Endothelial cell (in vitro differentiated cells): ENCODE data around the gene KCNMA1. TPM values are rescaled to one million over a fixed set of nuclear protein-coding genes. Genes with fewer than 3 reads are reported as not detected.

Experiments
- DNase-seq: peaks from one replicate; pipeline ENCODE4 v3.0.0; 2021; ENCODE audit warnings: low spot score
- H3K27ac Mint-ChIP-seq: one replicate; pipeline ENCODE4 v1.8.0; 2021; ENCODE audit warnings: mixed read lengths, inconsistent platforms; ENCODE audit not compliant: unreplicated experiment
- H3K27me3 Mint-ChIP-seq: one replicate; pipeline ENCODE4 v1.8.0; 2021; ENCODE audit warnings: mild to moderate bottlenecking, moderate library complexity, mixed read lengths, inconsistent platforms; ENCODE audit not compliant: unreplicated experiment
- H3K36me3 Mint-ChIP-seq: one replicate; pipeline ENCODE4 v1.8.0; 2021; ENCODE audit warnings: mild to moderate bottlenecking, low read depth, mixed read lengths, inconsistent platforms; ENCODE audit not compliant: unreplicated experiment
- H3K4me1 Mint-ChIP-seq: one replicate; pipeline ENCODE4 v1.8.0; 2021; ENCODE audit warnings: mild to moderate bottlenecking, mixed read lengths, inconsistent platforms; ENCODE audit not compliant: unreplicated experiment
- H3K4me3 Mint-ChIP-seq: one replicate; pipeline ENCODE4 v1.8.0; 2021; ENCODE audit warnings: mild to moderate bottlenecking, mixed read lengths, inconsistent platforms; ENCODE audit not compliant: unreplicated experiment
- H3K9me3 Mint-ChIP-seq: one replicate; pipeline ENCODE4 v1.8.0; 2021; ENCODE audit warnings: mixed read lengths, inconsistent platforms; ENCODE audit not compliant: unreplicated experiment
- total RNA-seq: library from RNA; stranded (reverse); fragmentation: NEBNext Ultra II Directional; extraction: Animal tissue kit (Norgen Biotek cat#: 25700); gene quantifications from one replicate; pipeline ENCODE4 v1.2.1, GENCODE V29; 2021; ENCODE audit not compliant: unreplicated experiment
- TF ChIP-seq, protein P1 (sequence below): fragments of 200-600 bp; sonication (generic); IDR thresholded peaks from one replicate; pipeline ENCODE4 v1.5.0; 2021; ENCODE audit warnings: antibody characterized with exemption; ENCODE audit not compliant: unreplicated experiment

Gene KCNMA1
- total RNA-seq, 1 donor from 2014 or later, result 5.1 TPM

DNA sequence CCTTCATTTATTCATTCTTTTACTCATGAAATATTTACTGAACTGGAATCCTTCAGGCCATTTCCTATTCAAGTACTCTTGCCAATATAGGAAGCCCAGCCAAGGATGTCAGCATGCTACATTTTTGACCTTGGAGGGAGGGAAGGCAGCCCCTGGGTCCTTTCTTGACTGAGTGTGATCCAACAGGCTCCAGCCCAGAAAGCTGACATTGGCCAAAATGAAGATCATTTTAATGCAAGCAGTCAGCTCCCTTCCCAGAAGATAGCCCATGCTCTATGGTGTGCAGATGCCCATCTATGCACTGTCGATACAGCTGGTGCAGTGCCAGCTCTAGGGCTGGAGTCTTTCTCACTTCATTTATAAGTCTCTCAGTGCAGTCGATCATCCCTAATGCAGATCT, 646.0 kb downstream of the KCNMA1 start:
- TF ChIP-seq, protein P1, sequence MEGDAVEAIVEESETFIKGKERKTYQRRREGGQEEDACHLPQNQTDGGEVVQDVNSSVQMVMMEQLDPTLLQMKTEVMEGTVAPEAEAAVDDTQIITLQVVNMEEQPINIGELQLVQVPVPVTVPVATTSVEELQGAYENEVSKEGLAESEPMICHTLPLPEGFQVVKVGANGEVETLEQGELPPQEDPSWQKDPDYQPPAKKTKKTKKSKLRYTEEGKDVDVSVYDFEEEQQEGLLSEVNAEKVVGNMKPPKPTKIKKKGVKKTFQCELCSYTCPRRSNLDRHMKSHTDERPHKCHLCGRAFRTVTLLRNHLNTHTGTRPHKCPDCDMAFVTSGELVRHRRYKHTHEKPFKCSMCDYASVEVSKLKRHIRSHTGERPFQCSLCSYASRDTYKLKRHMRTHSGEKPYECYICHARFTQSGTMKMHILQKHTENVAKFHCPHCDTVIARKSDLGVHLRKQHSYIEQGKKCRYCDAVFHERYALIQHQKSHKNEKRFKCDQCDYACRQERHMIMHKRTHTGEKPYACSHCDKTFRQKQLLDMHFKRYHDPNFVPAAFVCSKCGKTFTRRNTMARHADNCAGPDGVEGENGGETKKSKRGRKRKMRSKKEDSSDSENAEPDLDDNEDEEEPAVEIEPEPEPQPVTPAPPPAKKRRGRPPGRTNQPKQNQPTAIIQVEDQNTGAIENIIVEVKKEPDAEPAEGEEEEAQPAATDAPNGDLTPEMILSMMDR, result no peak
- Mint-ChIP-seq H3K27me3 (no peaks in the 10 kb centered on the region), H3K27ac (no peak overlapping the region), H3K4me3 (no peak overlapping the region), H3K36me3 (no peaks in the 10 kb centered on the region), H3K4me1 (peaks cover 3% of the 10 kb centered on the region), H3K9me3 (no peaks in the 10 kb centered on the region)
- no peak for DNase-seq

DNA sequence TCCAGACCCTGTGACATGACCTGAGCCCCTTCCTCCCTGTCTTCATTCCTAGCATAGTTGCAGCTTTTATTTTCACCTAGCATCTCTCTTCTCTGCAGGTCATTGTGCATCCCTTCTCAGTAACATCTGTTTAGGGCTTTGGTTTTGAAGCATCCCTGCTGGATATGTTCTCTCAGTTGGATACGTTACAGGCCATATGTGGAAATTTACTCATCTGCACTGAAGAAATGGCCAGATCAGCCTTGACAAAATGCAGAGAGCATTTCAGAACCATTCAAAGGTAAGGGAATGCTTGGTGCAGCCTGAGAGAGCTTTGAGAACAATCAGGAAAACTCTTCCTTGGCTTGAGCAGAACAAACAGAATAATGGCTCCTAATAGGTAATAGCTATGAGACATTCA, 647.0 kb downstream of the KCNMA1 start:
- H3K9me3 Mint-ChIP-seq, result no peaks in the 10 kb centered on the region
- no peak overlapping the region for H3K27ac Mint-ChIP-seq
- H3K4me1 Mint-ChIP-seq, result peaks cover 3% of the 10 kb centered on the region

DNA sequence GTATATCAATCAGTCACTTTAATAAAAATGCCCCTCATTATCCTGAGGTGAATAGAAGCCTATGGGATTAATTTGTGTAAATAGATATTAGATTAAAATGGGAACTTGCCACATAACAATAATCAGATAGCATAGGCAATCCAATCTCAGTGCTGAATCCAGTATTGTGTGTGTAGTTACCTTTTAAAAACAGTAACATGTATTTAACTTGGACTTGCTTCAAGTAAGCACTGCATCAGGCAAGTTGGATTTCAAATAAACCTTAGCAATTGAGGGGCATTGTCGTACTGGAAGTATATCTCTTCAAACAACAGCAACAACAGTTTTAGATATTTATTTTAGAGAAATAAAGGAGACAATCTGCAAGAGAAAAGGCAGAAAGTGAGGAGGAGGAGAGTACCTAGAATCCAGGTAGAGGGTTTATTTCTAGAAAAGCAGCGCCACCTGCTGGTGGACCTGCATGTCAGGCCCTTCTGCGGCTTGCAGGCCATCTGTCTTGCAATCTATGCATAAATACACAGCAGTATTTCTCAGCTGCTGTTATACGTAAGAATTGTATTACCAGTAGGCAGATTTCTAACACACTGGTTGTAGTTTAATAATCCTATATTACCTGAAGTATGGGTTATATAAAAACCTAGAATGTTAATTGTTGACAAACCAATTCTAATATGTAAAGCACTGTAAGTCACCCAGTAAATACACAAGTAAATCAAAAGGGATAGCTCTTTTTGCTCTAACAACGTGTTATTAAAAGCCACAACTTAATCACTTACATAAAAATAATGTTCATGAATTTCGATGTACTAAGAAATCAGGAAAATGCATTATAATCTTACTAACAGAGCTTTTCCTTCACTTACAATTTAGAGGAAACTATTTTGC, 652.8 kb downstream of the KCNMA1 start:
- no peaks in the 10 kb centered on the region for H3K27me3 Mint-ChIP-seq
- H3K9me3 Mint-ChIP-seq, result no peaks in the 10 kb centered on the region

More for the DNA sequence above, 647.0 kb downstream of the KCNMA1 start:
- no peak for DNase-seq
- Mint-ChIP-seq H3K36me3 (no peaks in the 10 kb centered on the region), H3K4me3 (no peak overlapping the region), H3K27me3 (no peaks in the 10 kb centered on the region)
- TF ChIP-seq, protein P1, result no peak

DNA sequence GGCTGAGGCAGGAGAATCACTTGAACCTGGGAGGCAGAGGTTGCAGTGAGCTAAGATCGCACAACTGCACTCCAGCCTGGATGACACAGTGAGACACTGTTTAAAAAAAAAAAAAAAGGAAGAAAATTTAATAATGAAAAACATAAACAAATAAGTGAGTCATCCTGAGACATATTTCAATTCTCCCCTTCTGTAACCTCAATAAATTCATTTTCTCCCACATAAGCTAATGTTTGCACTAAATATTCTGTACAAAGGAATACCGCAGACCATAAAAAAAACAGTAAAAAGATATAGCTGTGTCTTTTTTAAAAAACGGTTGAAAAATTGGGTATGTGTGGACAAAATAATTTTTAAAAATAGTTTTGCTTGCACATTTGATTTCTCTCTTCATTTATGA, 654.0 kb downstream of the KCNMA1 start:
- H3K27me3 Mint-ChIP-seq, result no peaks in the 10 kb centered on the region
- no peak overlapping the region for H3K4me3 Mint-ChIP-seq
- TF ChIP-seq, protein P1, result no peak
- no peaks in the 10 kb centered on the region for H3K36me3 Mint-ChIP-seq
- DNase-seq, result no peak
- H3K27ac Mint-ChIP-seq, result no peak overlapping the region
- no peaks in the 10 kb centered on the region for H3K9me3 Mint-ChIP-seq
- H3K4me1 Mint-ChIP-seq, result peaks cover 12% of the 10 kb centered on the region

More for the DNA sequence above, 652.8 kb downstream of the KCNMA1 start:
- TF ChIP-seq, protein P1, result peak; percentile 89
- Mint-ChIP-seq H3K27ac (no peak overlapping the region), H3K4me1 (peaks cover 12% of the 10 kb centered on the region), H3K4me3 (no peak overlapping the region), H3K36me3 (no peaks in the 10 kb centered on the region)
- peak; percentile 75 for DNase-seq

DNA sequence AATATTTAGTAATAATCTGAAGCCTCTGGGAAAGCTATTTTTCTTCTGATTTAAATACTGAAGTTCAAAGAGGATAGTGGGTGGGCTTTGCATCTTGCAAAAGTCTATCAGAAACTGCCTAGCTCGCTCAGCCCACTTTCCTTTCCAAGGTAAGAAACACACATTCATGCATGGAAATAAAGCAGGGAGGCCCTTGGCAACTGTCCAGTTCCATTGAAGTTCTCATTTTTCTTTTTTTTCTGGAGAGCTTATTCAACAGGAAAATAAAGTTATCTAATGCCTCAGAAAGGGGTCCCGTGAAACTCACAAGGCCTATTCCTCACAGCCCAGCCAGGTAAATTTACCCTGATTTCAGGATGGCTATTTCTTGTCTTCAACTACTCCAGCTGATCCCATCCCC, 654.9 kb downstream of the KCNMA1 start:
- Mint-ChIP-seq H3K36me3 (no peaks in the 10 kb centered on the region), H3K27ac (no peak overlapping the region), H3K4me3 (no peak overlapping the region), H3K9me3 (no peaks in the 10 kb centered on the region), H3K4me1 (peaks cover 12% of the 10 kb centered on the region), H3K27me3 (no peaks in the 10 kb centered on the region)
- no peak for DNase-seq
- TF ChIP-seq, protein P1, result no peak
